GM18499 (cell line): ENCODE results near the gene CTNNBIP1.

ENCODE experiments used
- ATAC-seq: cut with Tn5 transposase; IDR thresholded peaks from one replicate; pipeline ENCODE4 v1.9.1; 2021; ENCODE audit warnings: moderate number of reproducible peaks; ENCODE audit not compliant: insufficient read depth, unreplicated experiment

Gene CTNNBIP1

GRCh38 chr1:9840176-9840575 lies 69.9 kb downstream of the CTNNBIP1 start:
- no peak for ATAC-seq

- no peak for ATAC-seq
These were observed 71.1 kb downstream of the CTNNBIP1 start for GRCh38 chr1:9838946-9839345.

- no peak for ATAC-seq
These were observed 73.5 kb downstream of the CTNNBIP1 start for GRCh38 chr1:9836632-9836960.

GRCh38 chr1:9835758-9836631 lies 74.1 kb downstream of the CTNNBIP1 start:
- ATAC-seq: no peak

- ATAC-seq: no peak
These were observed 74.7 kb downstream of the CTNNBIP1 start for GRCh38 chr1:9835404-9835757.

GRCh38 chr1:9833632-9834031 lies 76.4 kb downstream of the CTNNBIP1 start:
- ATAC-seq: no peak

- ATAC-seq: no peak
These were observed 82.4 kb downstream of the CTNNBIP1 start for GRCh38 chr1:9827558-9828185.

- no peak for ATAC-seq
These were observed 83.5 kb downstream of the CTNNBIP1 start for GRCh38 chr1:9826616-9827015.

- ATAC-seq: no peak
These were observed 84.0 kb downstream of the CTNNBIP1 start for GRCh38 chr1:9826087-9826486.

GRCh38 chr1:9825093-9826074 lies 84.7 kb downstream of the CTNNBIP1 start:
- ATAC-seq: no peak

- ATAC-seq: no peak
These were observed 85.4 kb downstream of the CTNNBIP1 start for GRCh38 chr1:9824702-9825089.

- no peak for ATAC-seq
These were observed 85.9 kb downstream of the CTNNBIP1 start, which contains the start of gene CLSTN1 for GRCh38 chr1:9823943-9824701. Gene CLSTN1, minus strand, starts transcription at chr1:9823965. Its CDS starts 232 bp downstream, at chr1:9823733.

GRCh38 chr1:9823693-9823942 lies 86.5 kb downstream of the CTNNBIP1 start:
- no peak for ATAC-seq

- no peak for ATAC-seq
These were observed 87.0 kb downstream of the CTNNBIP1 start for GRCh38 chr1:9822897-9823692.

- ATAC-seq: no peak
These were observed 87.6 kb downstream of the CTNNBIP1 start for GRCh38 chr1:9822490-9822889.

GRCh38 chr1:9821710-9822109 lies 88.4 kb downstream of the CTNNBIP1 start:
- no peak for ATAC-seq

GRCh38 chr1:9820521-9820920 lies 89.5 kb downstream of the CTNNBIP1 start:
- ATAC-seq: no peak

GRCh38 chr1:9817734-9818133 lies 92.3 kb downstream of the CTNNBIP1 start:
- no peak for ATAC-seq

GRCh38 chr1:9816199-9816598 lies 93.9 kb downstream of the CTNNBIP1 start:
- ATAC-seq: no peak

GRCh38 chr1:9815150-9815549 lies 94.9 kb downstream of the CTNNBIP1 start:
- no peak for ATAC-seq
